Activated CD8-positive, alpha-beta T cell treated with anti-CD3 and anti-CD28 coated beads, Interleukin-2, amount 10 ng/mL, durations not matched to agents 7 days and 5 days (primary cell): ENCODE data around the gene DGKQ. TPM values are rescaled to one million over a fixed set of nuclear protein-coding genes. Genes with fewer than 3 reads are reported as not detected.

Source experiments
- ATAC-seq: fragments of 150-1000 bp; cut with Tn5 transposase; one replicate; pipeline ENCODE4 v1.10.0; 2021; ENCODE audit warnings: moderate library complexity
- CTCF ChIA-PET: fragments of 350-600 bp; sonication (Branson Sonifier 250); formaldehyde crosslinking; loops from one replicate; lab custom pipeline; 2021; ENCODE audit warnings: antibody characterized with exemption; lab: Charles Lee
- POLR2A ChIA-PET: fragments of 350-600 bp; sonication (Branson Sonifier 250); formaldehyde crosslinking; loops from one replicate; lab custom pipeline; 2021; ENCODE audit warnings: antibody characterized with exemption; lab: Charles Lee
- DNase-seq: peaks from one replicate; pipeline ENCODE4 v3.0.0-alpha.2; 2020
- H3K27ac Mint-ChIP-seq: one replicate; pipeline ENCODE4 v1.8.0; 2021; ENCODE audit warnings: mild to moderate bottlenecking, mixed read lengths
- H3K27me3 Mint-ChIP-seq: one replicate; pipeline ENCODE4 v1.8.0; 2021; ENCODE audit warnings: low read depth, mixed read lengths
- H3K36me3 Mint-ChIP-seq: one replicate; pipeline ENCODE4 v1.8.0; 2021; ENCODE audit warnings: low read depth, mixed read lengths
- H3K4me1 Mint-ChIP-seq: one replicate; pipeline ENCODE4 v1.8.0; 2021; ENCODE audit warnings: low read depth, mixed read lengths
- H3K4me3 Mint-ChIP-seq: one replicate; pipeline ENCODE4 v1.8.0; 2021; ENCODE audit warnings: mild to moderate bottlenecking, mixed read lengths
- H3K9me3 Mint-ChIP-seq: one replicate; pipeline ENCODE4 v1.8.0; 2022; ENCODE audit warnings: mixed read lengths; ENCODE audit not compliant: insufficient read depth
- total RNA-seq, 2 experiments: library from RNA; stranded (reverse); gene quantifications; one replicate each; pipeline ENCODE4 v1.2.3, GENCODE V29; 2021

DGKQ gene
- total RNA-seq, 2 experiments from 2014 or later: 15.9 to 16.2 TPM

GRCh38 chr4:989722-990471 is 16.5 kb upstream of the DGKQ start:
- H3K36me3 Mint-ChIP-seq: no peaks in the 10 kb centered on the region
- POLR2A ChIA-PET: no interaction called here

GRCh38 chr4:988726-989721 is 15.7 kb upstream of the DGKQ start:
- no peak overlapping the region for H3K4me3 Mint-ChIP-seq
- ChIA-PET POLR2A (no interaction called here), CTCF (no interaction called here)
- DNase-seq (no peak), ATAC-seq (no peak)
- no peaks in the 10 kb centered on the region for H3K36me3 Mint-ChIP-seq
- no peak overlapping the region for H3K27ac Mint-ChIP-seq
- no peaks in the 10 kb centered on the region for H3K27me3 Mint-ChIP-seq
- no peaks in the 10 kb centered on the region for H3K9me3 Mint-ChIP-seq
- peaks cover 26% of the 10 kb centered on the region for H3K4me1 Mint-ChIP-seq

More at GRCh38 chr4:989722-990471, 16.5 kb upstream of the DGKQ start:
- Mint-ChIP-seq H3K9me3 (no peaks in the 10 kb centered on the region), H3K4me3 (no peak overlapping the region), H3K27me3 (no peaks in the 10 kb centered on the region), H3K4me1 (peaks cover 23% of the 10 kb centered on the region), H3K27ac (no peak overlapping the region)
- DNase-seq: no peak
- no peak for ATAC-seq
- CTCF ChIA-PET: no interaction called here

- Mint-ChIP-seq H3K27me3 (no peaks in the 10 kb centered on the region), H3K27ac (peak overlapping the region; percentile 46), H3K36me3 (no peaks in the 10 kb centered on the region), H3K4me3 (peak overlapping the region; percentile 77), H3K4me1 (peaks cover 26% of the 10 kb centered on the region), H3K9me3 (no peaks in the 10 kb centered on the region)
- ChIA-PET CTCF (interaction anchor here (0.6 to 2.5 kb wide), 15 partner anchors 11 to 712 kb away, joined by 3 to 34 read pairs (median 4); partner anchors contain the start of genes DGKQ, GAK and TMEM175), POLR2A (interaction anchor here (0.8 to 1.5 kb wide), 3 partner anchors 54 to 58 kb away, joined by 3 to 7 read pairs (median 5); partner anchors contain the start of genes GAK and TMEM175)
- DNase-seq (no peak), ATAC-seq (no peak)
Measured at GRCh38 chr4:987624-988513, 14.5 kb upstream of the DGKQ start.

- peak within 1 kb of the TSS; percentile 82 for H3K27ac Mint-ChIP-seq
- no peaks in the 10 kb centered on the region for H3K36me3 Mint-ChIP-seq
- peaks cover 26% of the 10 kb centered on the region for H3K4me1 Mint-ChIP-seq
- no peaks in the 10 kb centered on the region for H3K9me3 Mint-ChIP-seq
- H3K27me3 Mint-ChIP-seq: no peaks in the 10 kb centered on the region
- DNase-seq: peak; percentile 89
- ChIA-PET CTCF (interaction anchor here (0.6 to 2.5 kb wide), 17 partner anchors 12 to 712 kb away, joined by 3 to 34 read pairs (median 3); partner anchors contain the start of genes DGKQ, GAK and TMEM175), POLR2A (interaction anchor here (0.8 to 1.5 kb wide), 4 partner anchors 53 to 380 kb away, joined by 3 to 7 read pairs (median 4); partner anchors contain the start of genes GAK and TMEM175)
- H3K4me3 Mint-ChIP-seq: peak within 1 kb of the TSS; percentile 82
- ATAC-seq: peak; percentile 89
Measured at GRCh38 chr4:986879-987623, 13.7 kb upstream of the DGKQ start, which contains the start of gene IDUA. TSS of gene IDUA (plus strand) at chr4:987044. CDS start at chr4:987085, 41 bp downstream.

- no peaks in the 10 kb centered on the region for H3K36me3 Mint-ChIP-seq
- DNase-seq (no peak), ATAC-seq (peak; percentile 33)
- CTCF ChIA-PET: interaction anchor here (0.9 to 2.5 kb wide), 13 partner anchors 12 to 303 kb away, joined by 3 to 34 read pairs (median 3); partner anchors contain the start of genes DGKQ, GAK and TMEM175
- H3K4me1 Mint-ChIP-seq: peaks cover 26% of the 10 kb centered on the region
- POLR2A ChIA-PET: interaction anchor here (1.0 to 1.5 kb wide), 3 partner anchors 54 to 380 kb away, joined by 3 to 7 read pairs (median 5); partner anchors contain the start of genes GAK and TMEM175
- H3K4me3 Mint-ChIP-seq: peak overlapping the region; percentile 82
- peak overlapping the region; percentile 82 for H3K27ac Mint-ChIP-seq
- H3K9me3 Mint-ChIP-seq: no peaks in the 10 kb centered on the region
- no peaks in the 10 kb centered on the region for H3K27me3 Mint-ChIP-seq
Measured at GRCh38 chr4:986428-986878, 13.1 kb upstream of the DGKQ start.

GRCh38 chr4:985123-985830 is 11.9 kb upstream of the DGKQ start:
- ChIA-PET CTCF (interaction anchor here (2.5 kb wide), 1 partner anchor 243 kb away, joined by 34 read pairs; no protein-coding TSS in a partner anchor), POLR2A (interaction anchor here (0.7 kb wide), 1 partner anchor 371 kb away, joined by 3 read pairs; no protein-coding TSS in a partner anchor)
- no peak overlapping the region for H3K27ac Mint-ChIP-seq
- DNase-seq (peak; percentile 74), ATAC-seq (peak; percentile 55)
- no peaks in the 10 kb centered on the region for H3K36me3 Mint-ChIP-seq
- H3K27me3 Mint-ChIP-seq: no peaks in the 10 kb centered on the region
- H3K4me1 Mint-ChIP-seq: peaks cover 26% of the 10 kb centered on the region
- H3K9me3 Mint-ChIP-seq: no peaks in the 10 kb centered on the region
- H3K4me3 Mint-ChIP-seq: peak overlapping the region; percentile 82

GRCh38 chr4:984336-985054 is 11.1 kb upstream of the DGKQ start:
- H3K4me1 Mint-ChIP-seq: peaks cover 26% of the 10 kb centered on the region
- peak overlapping the region; percentile 49 for H3K4me3 Mint-ChIP-seq
- H3K36me3 Mint-ChIP-seq: no peaks in the 10 kb centered on the region
- no peaks in the 10 kb centered on the region for H3K9me3 Mint-ChIP-seq
- POLR2A ChIA-PET: interaction anchor here (0.7 kb wide), 1 partner anchor 370 kb away, joined by 3 read pairs; no protein-coding TSS in a partner anchor
- no peak overlapping the region for H3K27ac Mint-ChIP-seq
- H3K27me3 Mint-ChIP-seq: no peaks in the 10 kb centered on the region
- CTCF ChIA-PET: no interaction called here
- no peak for DNase-seq
- no peak for ATAC-seq

- H3K4me3 Mint-ChIP-seq: no peak overlapping the region
- ChIA-PET POLR2A (no interaction called here), CTCF (no interaction called here)
- no peaks in the 10 kb centered on the region for H3K27me3 Mint-ChIP-seq
- H3K4me1 Mint-ChIP-seq: peaks cover 22% of the 10 kb centered on the region
- no peaks in the 10 kb centered on the region for H3K36me3 Mint-ChIP-seq
- H3K27ac Mint-ChIP-seq: no peak overlapping the region
- DNase-seq (no peak), ATAC-seq (no peak)
- H3K9me3 Mint-ChIP-seq: no peaks in the 10 kb centered on the region
Measured at GRCh38 chr4:982814-983213, 9.4 kb upstream of the DGKQ start.

- H3K4me3 Mint-ChIP-seq: no peak overlapping the region
- no peak for DNase-seq
- ATAC-seq: no peak
Measured at GRCh38 chr4:982291-982690, 8.9 kb upstream of the DGKQ start.

More at GRCh38 chr4:982291-982690, 8.9 kb upstream of the DGKQ start:
- Mint-ChIP-seq H3K9me3 (no peaks in the 10 kb centered on the region), H3K27ac (no peak overlapping the region), H3K36me3 (no peaks in the 10 kb centered on the region), H3K4me1 (peaks cover 19% of the 10 kb centered on the region), H3K27me3 (no peaks in the 10 kb centered on the region)
- ChIA-PET POLR2A (no interaction called here), CTCF (no interaction called here)
